Stimulated activated CD4-positive, alpha-beta T cell treated with anti-CD3 and anti-CD28 coated beads, Interleukin-1b, Interleukin-23, amount 100 ng/mL, for 24 hours (primary cell): Measurements from ENCODE around the gene SPPL2A.
"Not testable (repeated sequence)": the region's sequence is repeated elsewhere in the genome, so short reads cannot be mapped to it uniquely, and the experiment has no call there.

ENCODE experiments used
- DNase-seq, 4 experiments: peaks; one replicate each; pipeline ENCODE4 v3.0.0-alpha.2; 2020; ENCODE audit warnings: low read depth in 4 of 4, low spot score in 1 of 4

Gene SPPL2A, protein sequence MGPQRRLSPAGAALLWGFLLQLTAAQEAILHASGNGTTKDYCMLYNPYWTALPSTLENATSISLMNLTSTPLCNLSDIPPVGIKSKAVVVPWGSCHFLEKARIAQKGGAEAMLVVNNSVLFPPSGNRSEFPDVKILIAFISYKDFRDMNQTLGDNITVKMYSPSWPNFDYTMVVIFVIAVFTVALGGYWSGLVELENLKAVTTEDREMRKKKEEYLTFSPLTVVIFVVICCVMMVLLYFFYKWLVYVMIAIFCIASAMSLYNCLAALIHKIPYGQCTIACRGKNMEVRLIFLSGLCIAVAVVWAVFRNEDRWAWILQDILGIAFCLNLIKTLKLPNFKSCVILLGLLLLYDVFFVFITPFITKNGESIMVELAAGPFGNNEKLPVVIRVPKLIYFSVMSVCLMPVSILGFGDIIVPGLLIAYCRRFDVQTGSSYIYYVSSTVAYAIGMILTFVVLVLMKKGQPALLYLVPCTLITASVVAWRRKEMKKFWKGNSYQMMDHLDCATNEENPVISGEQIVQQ

GRCh38 chr15:50765195-50765967 is at the start of gene SPPL2A:
TSS of gene SPPL2A (minus strand) at chr15:50765706. CDS start at chr15:50765533, 173 bp downstream.
- DNase-seq, result peak; percentile 60 to 92 (median 70)

- no peak for DNase-seq
Measured at GRCh38 chr15:50814634-50815033, 49.1 kb upstream of the SPPL2A start.

- no peak for DNase-seq
Measured at GRCh38 chr15:50813865-50814264, 48.4 kb upstream of the SPPL2A start.

- DNase-seq, result no peak
Measured at GRCh38 chr15:50813089-50813488, 47.6 kb upstream of the SPPL2A start.

- DNase-seq, result not testable (repeated sequence)
Measured at GRCh38 chr15:50812181-50812506, 46.6 kb upstream of the SPPL2A start.

DNA sequence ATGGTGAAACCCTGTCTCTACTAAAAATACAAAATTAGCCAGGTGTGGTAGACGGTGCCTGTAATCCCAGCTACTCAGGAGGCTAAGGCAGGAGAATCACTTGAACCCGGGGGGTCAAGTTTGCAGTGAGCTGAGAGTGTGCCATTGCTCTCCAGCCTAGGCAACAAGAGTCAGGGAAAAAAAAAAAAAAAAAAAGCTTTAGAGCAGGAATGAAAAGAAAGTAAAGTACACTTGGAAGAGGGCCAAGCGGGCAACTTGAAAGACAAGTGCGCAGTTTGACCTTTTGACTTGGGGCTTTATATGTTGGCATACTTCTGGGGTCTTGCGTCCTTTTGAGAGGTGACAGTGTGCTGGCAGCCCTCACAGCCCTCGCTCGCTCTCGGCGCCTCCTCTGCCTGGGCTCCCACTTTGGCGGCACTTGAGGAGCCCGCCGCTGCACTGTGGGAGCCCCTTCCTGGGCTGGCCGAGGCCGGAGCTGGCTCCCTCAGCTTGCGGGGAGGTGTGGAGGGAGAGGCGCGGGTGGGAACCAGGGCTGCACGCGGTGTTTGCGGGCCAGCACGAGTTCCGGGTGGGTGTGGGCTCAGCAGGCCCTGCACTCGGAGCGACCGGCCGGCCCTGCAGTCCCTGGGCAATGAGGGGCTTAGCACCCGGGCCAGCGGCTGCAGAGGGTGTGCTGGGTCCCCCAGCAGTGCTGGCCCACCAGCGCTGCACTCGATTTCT is 46.1 kb upstream of the SPPL2A start:
- not testable (repeated sequence) for DNase-seq

DNA sequence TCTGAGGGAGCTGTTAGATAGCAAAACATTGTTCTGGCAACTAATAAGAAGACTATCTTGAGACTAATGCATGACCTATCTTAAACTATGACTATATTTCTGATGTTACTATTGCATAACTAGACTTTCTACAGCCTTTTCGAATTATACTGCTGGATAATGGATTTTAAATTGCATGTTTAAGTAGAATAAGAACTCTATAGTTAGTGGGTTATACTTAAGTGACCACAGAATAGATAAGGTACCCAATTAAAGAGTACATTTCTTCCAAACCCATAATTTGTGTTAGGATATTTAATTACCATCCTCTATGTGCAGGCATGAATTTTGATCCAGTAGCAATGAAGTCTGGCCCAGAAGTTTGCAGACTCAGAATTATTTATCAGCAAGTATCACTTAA is 44.6 kb upstream of the SPPL2A start:
- no peak for DNase-seq

DNA sequence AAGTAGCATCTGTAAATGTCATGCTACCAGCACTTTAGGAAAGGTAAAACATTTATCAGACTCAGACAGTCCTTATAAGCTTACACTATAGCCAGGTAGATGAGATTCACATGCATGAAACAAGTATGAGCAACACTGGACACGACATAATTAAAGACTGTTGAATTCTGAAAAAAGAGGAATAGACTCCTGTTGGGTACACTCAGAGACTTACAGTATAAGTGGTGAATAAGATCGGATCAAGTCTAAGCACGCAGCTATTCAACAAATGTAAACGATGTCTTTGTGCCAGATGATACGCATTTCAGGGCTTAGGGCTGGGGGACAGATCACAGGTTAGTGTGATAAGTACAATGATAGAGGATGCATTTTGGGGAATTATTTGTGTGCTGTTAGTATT is 43.2 kb upstream of the SPPL2A start:
- no peak for DNase-seq

- no peak for DNase-seq
Measured at GRCh38 chr15:50803479-50804180, 38.1 kb upstream of the SPPL2A start.

DNA sequence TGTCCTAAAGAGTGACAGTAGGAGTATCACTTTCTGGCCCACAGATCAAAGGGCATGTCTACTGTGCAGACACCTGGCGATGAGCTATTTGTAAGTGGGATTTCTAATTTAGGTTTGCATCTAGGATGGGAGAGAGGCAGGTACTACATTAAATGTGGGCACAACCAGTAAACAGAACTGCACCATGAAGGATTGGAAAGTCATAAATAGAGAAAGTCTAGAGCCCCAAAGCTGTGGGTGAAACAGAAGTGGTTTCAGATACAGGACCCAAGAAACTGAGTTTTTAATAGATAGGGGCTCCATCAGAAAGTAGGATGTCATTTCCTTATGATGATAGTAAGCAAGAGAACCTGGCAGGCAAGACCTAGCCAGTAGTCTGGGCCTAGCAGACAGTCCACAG is 35.2 kb upstream of the SPPL2A start:
- no peak for DNase-seq

- no peak for DNase-seq
Measured at GRCh38 chr15:50798684-50799083, 33.2 kb upstream of the SPPL2A start.

DNA sequence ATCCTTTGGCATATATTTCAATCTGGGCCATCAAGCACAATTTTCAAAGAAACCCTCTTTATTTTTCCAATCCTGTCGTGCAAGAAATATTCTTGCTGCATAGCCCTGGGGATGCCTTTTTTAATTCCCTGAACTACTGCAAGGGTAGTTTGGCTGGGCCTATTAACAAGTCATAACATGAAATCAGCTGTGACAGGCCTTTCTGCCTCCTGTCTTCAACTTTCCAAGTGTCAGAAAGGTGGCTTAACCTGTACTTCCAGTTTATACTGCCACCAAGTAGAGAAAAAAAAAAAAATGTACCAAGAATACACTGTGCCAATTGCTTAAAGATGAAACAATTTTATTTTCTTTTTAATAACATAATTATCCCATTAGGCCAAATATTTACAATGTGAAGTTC is 32.4 kb upstream of the SPPL2A start:
- DNase-seq, result no peak

DNA sequence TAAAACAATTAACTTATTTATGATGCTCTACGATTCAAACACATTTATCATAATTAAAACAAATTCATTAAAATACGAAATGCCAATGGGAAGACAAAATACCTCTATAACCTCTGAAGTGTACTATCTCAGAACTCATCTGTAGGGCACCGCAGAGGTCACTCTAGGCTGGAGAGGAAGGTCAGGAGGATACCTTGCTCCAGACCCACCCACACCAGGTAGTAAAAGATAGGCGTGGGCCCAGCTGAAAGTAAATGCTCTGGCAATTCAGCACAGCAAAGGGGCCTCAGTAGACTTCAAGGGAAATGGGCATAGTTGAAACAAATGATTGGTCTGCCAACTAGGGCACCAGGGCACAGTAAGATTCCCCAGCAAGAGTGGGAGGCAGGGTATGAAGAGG is 26.0 kb upstream of the SPPL2A start:
- DNase-seq, result no peak

DNA sequence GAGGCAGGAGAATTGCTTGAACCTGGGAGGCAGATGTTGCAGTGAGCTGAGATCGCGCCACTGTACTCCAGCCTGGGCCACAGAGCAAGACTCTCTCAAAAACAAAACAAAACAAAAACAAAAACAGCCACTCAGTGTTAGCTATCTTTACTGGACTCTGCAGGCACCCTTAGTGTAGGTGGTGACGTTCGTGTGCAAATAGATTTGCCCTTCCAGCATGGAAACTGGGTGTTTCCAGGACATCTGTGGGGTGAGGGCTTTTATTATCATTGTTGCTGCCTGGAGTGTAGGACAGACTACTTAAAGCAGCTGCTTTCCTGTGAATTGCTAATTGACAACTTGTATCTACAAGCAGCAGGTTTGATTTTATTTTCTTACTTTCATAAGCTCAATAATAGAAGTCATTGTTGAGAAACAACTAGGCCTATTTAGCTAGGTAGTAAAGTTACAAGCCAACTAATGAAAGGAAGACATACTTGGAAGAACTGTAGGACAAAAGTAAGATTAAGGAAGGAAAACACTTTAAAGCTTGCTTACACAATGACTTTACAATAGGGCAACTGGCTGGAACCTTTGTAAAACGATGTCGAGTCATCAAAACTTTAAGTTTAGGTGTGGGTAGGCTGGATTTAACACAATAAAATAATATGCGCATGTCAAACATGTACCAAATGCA is 25.4 kb upstream of the SPPL2A start:
- DNase-seq, result no peak

- DNase-seq, result no peak
Measured at GRCh38 chr15:50786871-50787270, 21.4 kb upstream of the SPPL2A start.

DNA sequence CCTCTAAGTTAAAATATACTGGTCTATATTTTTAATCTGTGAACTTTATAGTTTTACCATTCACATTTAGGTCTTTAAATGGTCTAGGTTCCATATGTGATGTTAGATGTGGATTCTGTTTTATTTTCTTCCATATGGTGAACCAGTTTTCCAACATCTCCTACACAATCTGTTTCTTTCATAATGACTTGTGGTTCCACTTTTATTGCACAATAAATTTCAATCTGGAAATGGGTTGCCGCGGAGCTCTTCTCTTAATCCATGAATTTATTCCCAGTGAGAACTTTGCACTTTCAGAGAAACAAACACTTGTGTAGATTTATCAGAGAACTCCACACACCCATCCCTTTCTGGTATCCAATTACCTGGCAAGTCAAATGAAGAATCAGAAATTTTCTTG is 20.9 kb upstream of the SPPL2A start:
- DNase-seq, result no peak

- no peak for DNase-seq
Measured at GRCh38 chr15:50783895-50784294, 18.4 kb upstream of the SPPL2A start.

- DNase-seq, result no peak
Measured at GRCh38 chr15:50783411-50783810, 17.9 kb upstream of the SPPL2A start.

- DNase-seq, result no peak
Measured at GRCh38 chr15:50778086-50778485, 12.6 kb upstream of the SPPL2A start.

- no peak for DNase-seq
Measured at GRCh38 chr15:50777042-50777441, 11.5 kb upstream of the SPPL2A start.

DNA sequence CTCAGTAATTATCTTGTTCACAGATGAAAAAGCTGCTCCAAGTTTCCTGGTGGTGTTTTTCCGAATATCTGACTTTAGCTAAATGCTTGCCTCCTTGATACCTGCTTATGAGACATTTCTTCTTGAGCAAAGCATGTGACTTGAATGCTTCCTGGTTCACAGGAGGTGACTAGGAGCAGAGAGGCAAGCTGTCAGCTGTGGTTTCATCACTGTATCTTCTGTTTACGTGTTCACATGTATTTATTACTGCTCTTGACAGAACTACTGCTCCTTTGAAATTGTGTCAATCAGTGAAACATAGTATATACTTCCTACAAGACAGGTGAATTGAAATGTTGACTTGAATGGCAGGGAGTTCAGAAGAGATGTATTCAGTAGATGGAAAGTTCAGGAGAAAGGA is 8.9 kb upstream of the SPPL2A start:
- no peak for DNase-seq
